B cell (primary cell): ENCODE measurements around the gene SLC9A3. TPM values are rescaled to one million over a fixed set of nuclear protein-coding genes. Genes with fewer than 3 reads are reported as not detected.

Experiments used
- ATAC-seq: fragments of 200-7000 bp; cut with Tn5 transposase; one replicate; pipeline ENCODE4 v1.10.0; 2021; ENCODE audit warnings: low read depth, mild to moderate bottlenecking, moderate number of reproducible peaks, moderate library complexity
- CTCF ChIA-PET: fragments of 350-600 bp; sonication (Branson Sonifier 250); formaldehyde crosslinking; loops from one replicate; lab custom pipeline; 2021; ENCODE audit warnings: antibody characterized with exemption, inconsistent platforms; lab: Charles Lee
- POLR2A ChIA-PET: fragments of 350-600 bp; sonication (Branson Sonifier 250); formaldehyde crosslinking; loops from one replicate; lab custom pipeline; 2021; ENCODE audit warnings: antibody characterized with exemption; lab: Charles Lee
- DNase-seq: peaks from one replicate; pipeline ENCODE4 v3.0.0; 2013
- H2AFZ ChIP-seq: 2 replicates; pipeline ENCODE4 v1.6.1; 2012; ENCODE audit warnings: mild to moderate bottlenecking, low read depth, low read length; ENCODE audit not compliant: insufficient read depth, poor library complexity, severe bottlenecking
- H3K27ac ChIP-seq, 2 donors: 1 replicate in 1 of 2; 2 replicates in 1 of 2; pipeline ENCODE4 v1.5.1; 2012 to 2013; ENCODE audit warnings: low read length in 2 of 2, mild to moderate bottlenecking in 2 of 2, moderate library complexity in 1 of 2
- H3K27me3 ChIP-seq, 4 experiments: fragments of 200-600 bp in 1 of 4; sonication (generic) in 1 of 4; replicated peaks in 1 of 4; 1 replicate in 2 of 4; 2 replicates in 2 of 4; pipeline versions ENCODE4 v1.6.1 to v1.7.0; 2013 to 2016; ENCODE audit warnings: low read length in 3 of 4, mild to moderate bottlenecking in 2 of 4, mixed read lengths in 1 of 4, moderate library complexity in 1 of 4; ENCODE audit not compliant: insufficient read depth in 4 of 4, control insufficient read depth in 3 of 4; ENCODE audit errors: control extremely low read depth in 1 of 4
- H3K36me3 ChIP-seq, 2 experiments: replicated peaks in 1 of 2; 1 replicate in 1 of 2; 2 replicates in 1 of 2; pipeline versions ENCODE4 v1.6.1 to v1.7.1; 2013; ENCODE audit warnings: low read length in 1 of 2; ENCODE audit not compliant: insufficient read depth in 2 of 2, control insufficient read depth in 1 of 2; ENCODE audit errors: control extremely low read depth in 1 of 2, extremely low read depth in 1 of 2
- H3K4me1 ChIP-seq, 2 donors: fragments of 200-600 bp in 1 of 2; sonication (generic) in 1 of 2; 1 replicate in 1 of 2; 2 replicates in 1 of 2; pipeline versions ENCODE4 v1.5.1 to v1.6.1; 2013 to 2017; ENCODE audit warnings: low read length in 2 of 2; ENCODE audit not compliant: control insufficient read depth in 2 of 2, insufficient read depth in 2 of 2
- H3K4me2 ChIP-seq: replicated peaks from 2 replicates; pipeline ENCODE3; 2012; ENCODE audit warnings: mild to moderate bottlenecking, low read depth, low read length; ENCODE audit not compliant: poor library complexity, severe bottlenecking
- H3K4me3 ChIP-seq, 5 experiments: fragments of 200-600 bp in 1 of 5; sonication (generic) in 1 of 5; 1 replicate in 3 of 5; 2 replicates in 2 of 5; pipeline versions ENCODE4 v1.5.1 to v1.7.0; 2011 to 2016; ENCODE audit warnings: low read length in 4 of 5, mild to moderate bottlenecking in 4 of 5, low read depth in 2 of 5, control low read depth in 1 of 5, moderate library complexity in 1 of 5; ENCODE audit not compliant: insufficient read depth in 1 of 5; ENCODE audit errors: control extremely low read depth in 1 of 5, extremely low read depth in 1 of 5
- H3K79me2 ChIP-seq: fragments of 200-600 bp; sonication (generic); one replicate; pipeline ENCODE4 v1.6.0; 2016; ENCODE audit warnings: low read length; ENCODE audit not compliant: control insufficient read depth, insufficient read depth
- H3K9ac ChIP-seq: fragments of 200-600 bp; sonication (generic); 2 replicates; pipeline ENCODE4 v1.6.1; 2017; ENCODE audit warnings: mild to moderate bottlenecking, low read length, moderate library complexity
- H3K9me3 ChIP-seq, 3 donors: one replicate each; pipeline versions ENCODE4 v1.6.1 to v1.7.1; 2013; ENCODE audit warnings: low read length in 2 of 3; ENCODE audit not compliant: control insufficient read depth in 2 of 3, insufficient read depth in 1 of 3; ENCODE audit errors: control extremely low read depth in 1 of 3
- H4K20me1 ChIP-seq: 2 replicates; pipeline ENCODE4 v1.6.0; 2012; ENCODE audit warnings: mild to moderate bottlenecking, low read length; ENCODE audit not compliant: insufficient read depth, control insufficient read depth, poor library complexity, severe bottlenecking
- H3K27ac Mint-ChIP-seq: one replicate; pipeline ENCODE4 v1.8.0; 2021; ENCODE audit warnings: mixed read lengths
- H3K27me3 Mint-ChIP-seq: one replicate; pipeline ENCODE4 v1.8.0; 2021; ENCODE audit warnings: mixed read lengths
- H3K4me1 Mint-ChIP-seq: one replicate; pipeline ENCODE4 v1.8.0; 2021; ENCODE audit warnings: mixed read lengths
- H3K4me3 Mint-ChIP-seq: one replicate; pipeline ENCODE4 v1.8.0; 2021; ENCODE audit warnings: mixed read lengths
- H3K9me3 Mint-ChIP-seq: one replicate; pipeline ENCODE4 v1.8.0; 2022; ENCODE audit warnings: mixed read lengths; ENCODE audit not compliant: insufficient read depth
- EZH2 ChIP-seq: IDR thresholded peaks from 2 replicates; pipeline ENCODE4 v1.6.1; 2012; ENCODE audit warnings: borderline replicate concordance, low read depth, mild to moderate bottlenecking, moderate library complexity, low read length; ENCODE audit not compliant: insufficient read depth, poor library complexity, severe bottlenecking
- whole genome bisulfite sequencing: methylation state at CpG from one replicate; pipeline ENCODE4 v1.1.5; 2013; ENCODE audit warnings: missing lambda C conversion rate; ENCODE audit not compliant: insufficient coverage; 5-methylcytosine and 5-hydroxymethylcytosine counted together
- intact Hi-C: fragments of 100-400 bp; cut with micrococcal nuclease; formaldehyde crosslinking; loops from one replicate; pipeline ENCODE4 v1.10.0; 2022
- polyA plus RNA-seq: library from polyadenylated mRNA; depleted of rRNA; stranded (reverse); fragments of >200 nt; gene quantifications from 2 replicates; pipeline ENCODE4 v1.2.3, GENCODE V29; 2012
- total RNA-seq, 2 donors: library from RNA; stranded (reverse); fragments of 120-200 nt in 1 of 2; gene quantifications; 1 replicate in 1 of 2; 2 replicates in 1 of 2; pipeline versions ENCODE4 v1.2.3 to v1.2.4, GENCODE V29; 2013 to 2022
- TF ChIP-seq, protein P1 (sequence below): fragments of 200-600 bp; IDR thresholded peaks from one replicate; pipeline ENCODE4 v1.8.0; 2022; ENCODE audit warnings: antibody characterized with exemption, mild to moderate bottlenecking

The SLC9A3 gene
- total and polyA plus RNA-seq, 2 donors (not counting 1 experiment from before 2014, with no cell fraction given), result 0.84 to 2.0 TPM

DNA sequence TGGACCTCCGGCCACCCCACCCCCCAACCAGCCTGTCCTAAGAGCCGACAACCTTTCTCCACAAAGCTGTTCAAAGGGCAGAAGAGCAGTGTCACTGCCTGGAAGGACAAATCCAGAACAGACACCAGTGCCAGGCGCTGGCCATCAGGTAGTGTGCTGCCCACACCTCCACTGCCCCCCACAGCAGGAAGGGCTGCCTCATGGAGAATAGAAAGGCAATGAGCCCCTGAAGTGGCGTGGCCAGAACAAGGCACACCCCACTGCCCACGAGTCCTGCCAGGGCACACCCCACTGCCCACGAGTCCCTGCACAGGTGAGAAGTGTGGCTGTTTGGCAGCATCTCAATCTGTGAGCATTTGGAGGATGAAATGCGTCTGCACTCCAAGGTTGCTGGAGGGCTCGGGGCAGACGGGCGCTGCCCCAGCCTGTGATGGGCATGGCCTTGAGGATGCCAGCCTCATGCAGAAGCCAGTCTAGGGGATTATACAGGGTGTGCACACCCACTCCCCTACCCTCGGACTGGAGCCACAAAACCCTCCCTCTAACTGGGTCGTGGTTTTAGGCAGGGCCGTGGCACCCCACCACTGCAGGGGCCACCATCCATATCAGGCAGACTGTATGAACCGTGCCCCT, 2.3 kb upstream of the SLC9A3 start:
- peaks cover 0 to 74% (median 50%) of the 10 kb centered on the region in 4 experiments for H3K27me3 ChIP-seq
- Mint-ChIP-seq H3K27me3 (peaks cover 52% of the 10 kb centered on the region), H3K4me1 (peaks cover 56% of the 10 kb centered on the region), H3K9me3 (peaks cover 4% of the 10 kb centered on the region), H3K4me3 (no peak overlapping the region), H3K27ac (no peak overlapping the region)
- ATAC-seq (no peak), DNase-seq (no peak)
- no peak overlapping the region for H3K4me3 ChIP-seq
- H3K27ac ChIP-seq, result no peak overlapping the region
- no peaks in the 10 kb centered on the region for H3K79me2 ChIP-seq
- ChIA-PET CTCF (no interaction called here), POLR2A (no interaction called here)
- no peak overlapping the region for H3K9ac ChIP-seq
- TF ChIP-seq, protein P1, sequence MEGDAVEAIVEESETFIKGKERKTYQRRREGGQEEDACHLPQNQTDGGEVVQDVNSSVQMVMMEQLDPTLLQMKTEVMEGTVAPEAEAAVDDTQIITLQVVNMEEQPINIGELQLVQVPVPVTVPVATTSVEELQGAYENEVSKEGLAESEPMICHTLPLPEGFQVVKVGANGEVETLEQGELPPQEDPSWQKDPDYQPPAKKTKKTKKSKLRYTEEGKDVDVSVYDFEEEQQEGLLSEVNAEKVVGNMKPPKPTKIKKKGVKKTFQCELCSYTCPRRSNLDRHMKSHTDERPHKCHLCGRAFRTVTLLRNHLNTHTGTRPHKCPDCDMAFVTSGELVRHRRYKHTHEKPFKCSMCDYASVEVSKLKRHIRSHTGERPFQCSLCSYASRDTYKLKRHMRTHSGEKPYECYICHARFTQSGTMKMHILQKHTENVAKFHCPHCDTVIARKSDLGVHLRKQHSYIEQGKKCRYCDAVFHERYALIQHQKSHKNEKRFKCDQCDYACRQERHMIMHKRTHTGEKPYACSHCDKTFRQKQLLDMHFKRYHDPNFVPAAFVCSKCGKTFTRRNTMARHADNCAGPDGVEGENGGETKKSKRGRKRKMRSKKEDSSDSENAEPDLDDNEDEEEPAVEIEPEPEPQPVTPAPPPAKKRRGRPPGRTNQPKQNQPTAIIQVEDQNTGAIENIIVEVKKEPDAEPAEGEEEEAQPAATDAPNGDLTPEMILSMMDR, result no peak
- TF ChIP-seq EZH2, result no peak
- peak overlapping the region; percentile 50 for H3K4me2 ChIP-seq
- H3K36me3 ChIP-seq, result no peaks in the 10 kb centered on the region
- H3K9me3 ChIP-seq, result peaks cover 0 to 65% (median 2%) of the 10 kb centered on the region in 3 donors
- peaks cover 19% of the 10 kb centered on the region for H4K20me1 ChIP-seq
- 68% methylated on average over 11 of the region's 14 CpGs for WGBS
- no peak overlapping the region for H2AFZ ChIP-seq
- intact Hi-C loops, result no loop called here
- H3K4me1 ChIP-seq, result peaks cover 57 to 77% of the 10 kb centered on the region in 2 donors

DNA sequence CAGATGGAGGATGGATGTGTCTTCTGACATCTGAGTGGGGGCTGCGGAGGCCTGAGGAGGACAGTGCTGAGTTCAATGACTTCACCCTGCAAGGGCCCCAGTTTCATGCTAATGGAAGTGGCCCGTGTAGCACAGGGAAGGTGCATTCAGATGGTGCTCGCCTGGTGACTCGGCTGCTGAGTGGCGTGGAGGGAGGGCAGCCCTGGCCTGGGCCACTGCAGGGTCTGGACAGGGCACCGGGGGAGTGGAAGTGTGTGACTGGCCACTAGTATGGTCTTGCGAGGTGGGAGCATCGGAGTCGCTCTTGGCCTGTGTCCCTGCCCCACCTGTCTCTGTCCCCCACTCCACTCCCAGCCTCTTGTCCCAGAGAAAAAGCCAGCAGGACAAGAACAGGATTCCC, 1.7 kb upstream of the SLC9A3 start:
- Mint-ChIP-seq H3K27ac (no peak overlapping the region), H3K27me3 (peaks cover 53% of the 10 kb centered on the region), H3K9me3 (peaks cover 4% of the 10 kb centered on the region), H3K4me3 (peak overlapping the region; percentile 64), H3K4me1 (peaks cover 49% of the 10 kb centered on the region)
- Histone ChIP-seq H3K4me3 (no peak overlapping the region), H3K9me3 (peaks cover 0 to 58% (median 2%) of the 10 kb centered on the region in 3 donors), H3K4me1 (peaks cover 51 to 70% of the 10 kb centered on the region in 2 donors), H3K4me2 (no peak overlapping the region), H4K20me1 (peaks cover 12% of the 10 kb centered on the region), H2AFZ (no peak overlapping the region), H3K27me3 (peaks cover 0 to 74% (median 51%) of the 10 kb centered on the region in 4 experiments), H3K79me2 (no peaks in the 10 kb centered on the region), H3K36me3 (no peaks in the 10 kb centered on the region), H3K9ac (no peak overlapping the region), H3K27ac (no peak overlapping the region)
- intact Hi-C loops, result no loop called here
- WGBS, result 63% methylated on average over 9 of the region's 9 CpGs
- no peak for TF ChIP-seq EZH2
- TF ChIP-seq, protein P1, result no peak
- ChIA-PET POLR2A (no interaction called here), CTCF (no interaction called here)
- ATAC-seq, result no peak
- DNase-seq, result no peak
